Measurements from ENCODE around the gene DCANP1.

The DCANP1 gene

DNA sequence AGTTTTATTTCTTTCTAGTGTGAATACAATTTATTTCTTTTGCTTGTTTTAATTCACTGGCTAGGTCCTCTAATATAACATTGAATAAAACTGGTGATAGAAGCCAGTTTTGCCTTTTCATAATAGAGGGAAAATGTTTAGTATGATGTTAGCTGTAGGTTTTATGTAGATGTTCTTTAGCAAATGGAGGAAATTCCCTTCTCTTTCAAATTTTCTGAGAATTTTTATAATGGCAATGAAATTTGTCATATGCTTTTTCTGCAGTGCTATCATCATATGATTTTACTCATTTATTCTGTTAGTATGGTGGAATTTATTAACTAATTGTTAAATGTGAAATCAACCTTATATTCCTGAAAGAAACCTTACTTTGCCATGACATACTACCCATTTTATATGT, 30.1 kb downstream of the DCANP1 start:
- DNase-seq (no peak), ATAC-seq (no peak)

DNA sequence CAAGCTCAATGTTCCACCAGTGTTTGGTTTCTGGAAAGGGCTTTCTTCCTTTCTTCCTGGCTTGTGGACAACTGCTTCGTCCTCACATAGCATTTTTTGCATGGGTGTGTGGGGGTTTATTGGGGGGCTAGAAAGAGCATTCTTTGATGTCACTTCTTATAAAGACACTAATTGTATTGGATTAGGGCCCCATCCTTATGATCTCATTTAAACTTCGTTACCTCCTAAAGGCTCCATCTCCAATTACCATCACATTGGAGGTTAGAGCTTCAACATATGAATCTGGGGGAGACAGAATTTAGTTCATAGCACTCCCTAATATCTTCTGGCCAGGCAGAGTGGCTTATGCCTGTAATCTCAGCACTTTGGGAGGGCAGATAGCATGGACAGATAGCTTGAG, 42.1 kb downstream of the DCANP1 start:
- ATAC-seq: no peak
- DNase-seq: no peak

GRCh38 chr5:135402031-135402430, 45.1 kb downstream of the DCANP1 start:
- DNase-seq (no peak), ATAC-seq (no peak)

GRCh38 chr5:135400866-135401265, 46.3 kb downstream of the DCANP1 start:
- ATAC-seq: no peak
- DNase-seq: no peak

- ATAC-seq (no peak), DNase-seq (no peak)
Measured at GRCh38 chr5:135399794-135400542, 47.2 kb downstream of the DCANP1 start.

- peak; percentile 91 for ATAC-seq
- peak; percentile 89 for DNase-seq
Measured at GRCh38 chr5:135398855-135399793, 48.0 kb downstream of the DCANP1 start, which contains the start of gene MACROH2A1. TSS of gene MACROH2A1 (minus strand) at chr5:135399231. CDS start at chr5:135389093, 10,138 bp downstream.

GRCh38 chr5:135398160-135398854, 48.8 kb downstream of the DCANP1 start:
- DNase-seq (peak; percentile 59), ATAC-seq (peak; percentile 34)

DNA sequence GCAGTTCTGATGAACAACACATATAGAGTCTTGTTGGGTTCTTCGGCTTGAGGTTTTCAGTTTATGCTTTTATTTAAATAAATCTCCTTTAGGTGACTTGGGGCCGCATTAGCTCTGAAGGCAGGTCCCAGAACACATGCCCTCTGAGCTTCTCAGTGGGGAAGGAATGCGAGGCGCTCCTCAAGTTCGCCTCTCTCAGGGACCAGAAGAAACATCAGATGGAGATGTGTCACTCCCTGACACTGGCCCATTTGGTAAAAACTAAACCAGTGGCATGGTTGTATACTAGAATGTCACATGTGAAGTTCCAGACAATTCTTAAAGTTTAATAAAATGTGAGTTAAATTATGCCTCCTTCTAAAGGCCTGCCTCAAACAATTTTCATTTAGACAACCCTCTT, 50.1 kb downstream of the DCANP1 start:
- ATAC-seq (no peak), DNase-seq (no peak)

GRCh38 chr5:135396459-135397055, 50.6 kb downstream of the DCANP1 start:
- ATAC-seq: no peak

DNA sequence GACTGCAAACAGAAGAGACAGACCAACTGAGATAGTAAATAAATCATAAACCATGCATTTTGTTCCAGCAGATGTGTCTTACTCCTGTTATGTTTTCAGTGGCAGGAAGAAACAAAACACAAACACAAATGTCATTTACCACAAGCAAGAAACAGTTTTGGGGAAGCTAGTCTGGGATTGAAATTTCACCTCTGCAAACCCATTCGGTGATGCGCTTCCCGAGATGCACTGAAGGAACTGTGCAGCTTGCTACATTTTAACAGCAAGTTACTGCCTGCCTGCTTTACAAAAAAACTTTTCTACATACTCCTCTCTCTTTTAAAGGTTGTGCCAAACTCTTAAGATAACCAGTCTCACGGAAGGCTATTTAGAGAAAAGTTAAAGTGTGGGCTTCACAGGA, 51.3 kb downstream of the DCANP1 start:
- DNase-seq (no peak), ATAC-seq (no peak)

More at GRCh38 chr5:135396459-135397055, 50.6 kb downstream of the DCANP1 start:
- no peak for DNase-seq

- DNase-seq (no peak), ATAC-seq (no peak)
Measured at GRCh38 chr5:135395451-135395850, 51.7 kb downstream of the DCANP1 start.
